GM10266 (cell line): ENCODE data around the gene MUC6.

Experiments
- DNase-seq: peaks from one replicate; pipeline ENCODE4 v3.0.0; 2012; ENCODE audit errors: extremely low spot score
- TF ChIP-seq, protein P1 (sequence below): IDR thresholded peaks from 2 replicates; pipeline ENCODE4 v1.5.1; 2012; ENCODE audit warnings: mild to moderate bottlenecking, low read depth; ENCODE audit not compliant: control insufficient read depth, insufficient read depth; ENCODE audit errors: missing control alignments

MUC6 gene

DNA sequence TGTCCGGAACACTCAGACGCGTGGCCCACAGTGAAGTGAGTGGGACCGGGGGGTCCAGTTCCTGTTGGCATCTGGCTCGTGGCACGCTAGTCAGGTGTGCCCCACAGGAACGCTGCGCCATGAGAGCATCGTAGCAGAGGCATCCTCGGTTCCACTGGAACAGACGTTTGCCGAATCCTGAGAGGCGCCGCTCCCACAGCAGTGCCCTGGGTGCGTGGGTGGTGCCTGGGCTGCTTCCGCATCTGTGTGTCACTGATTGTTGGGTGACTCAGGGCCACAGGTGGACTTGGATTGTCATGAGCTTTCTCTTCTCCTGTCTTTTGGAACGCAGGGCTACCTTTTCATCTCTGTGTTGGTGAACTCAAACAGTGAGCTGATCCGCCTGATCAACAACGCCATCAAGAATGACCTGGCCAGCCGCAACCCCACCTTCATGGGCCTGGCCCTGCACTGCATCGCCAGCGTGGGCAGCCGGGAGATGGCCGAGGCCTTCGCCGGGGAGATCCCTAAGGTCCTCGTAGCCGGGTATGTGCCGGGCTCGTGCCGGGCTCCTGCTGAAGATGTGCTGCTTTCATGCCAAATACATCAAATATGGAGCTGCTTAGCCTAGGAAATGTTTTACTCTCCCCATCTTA, 64.7 kb downstream of the MUC6 start:
- TF ChIP-seq, protein P1, sequence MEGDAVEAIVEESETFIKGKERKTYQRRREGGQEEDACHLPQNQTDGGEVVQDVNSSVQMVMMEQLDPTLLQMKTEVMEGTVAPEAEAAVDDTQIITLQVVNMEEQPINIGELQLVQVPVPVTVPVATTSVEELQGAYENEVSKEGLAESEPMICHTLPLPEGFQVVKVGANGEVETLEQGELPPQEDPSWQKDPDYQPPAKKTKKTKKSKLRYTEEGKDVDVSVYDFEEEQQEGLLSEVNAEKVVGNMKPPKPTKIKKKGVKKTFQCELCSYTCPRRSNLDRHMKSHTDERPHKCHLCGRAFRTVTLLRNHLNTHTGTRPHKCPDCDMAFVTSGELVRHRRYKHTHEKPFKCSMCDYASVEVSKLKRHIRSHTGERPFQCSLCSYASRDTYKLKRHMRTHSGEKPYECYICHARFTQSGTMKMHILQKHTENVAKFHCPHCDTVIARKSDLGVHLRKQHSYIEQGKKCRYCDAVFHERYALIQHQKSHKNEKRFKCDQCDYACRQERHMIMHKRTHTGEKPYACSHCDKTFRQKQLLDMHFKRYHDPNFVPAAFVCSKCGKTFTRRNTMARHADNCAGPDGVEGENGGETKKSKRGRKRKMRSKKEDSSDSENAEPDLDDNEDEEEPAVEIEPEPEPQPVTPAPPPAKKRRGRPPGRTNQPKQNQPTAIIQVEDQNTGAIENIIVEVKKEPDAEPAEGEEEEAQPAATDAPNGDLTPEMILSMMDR, result no peak
- no peak for DNase-seq

DNA sequence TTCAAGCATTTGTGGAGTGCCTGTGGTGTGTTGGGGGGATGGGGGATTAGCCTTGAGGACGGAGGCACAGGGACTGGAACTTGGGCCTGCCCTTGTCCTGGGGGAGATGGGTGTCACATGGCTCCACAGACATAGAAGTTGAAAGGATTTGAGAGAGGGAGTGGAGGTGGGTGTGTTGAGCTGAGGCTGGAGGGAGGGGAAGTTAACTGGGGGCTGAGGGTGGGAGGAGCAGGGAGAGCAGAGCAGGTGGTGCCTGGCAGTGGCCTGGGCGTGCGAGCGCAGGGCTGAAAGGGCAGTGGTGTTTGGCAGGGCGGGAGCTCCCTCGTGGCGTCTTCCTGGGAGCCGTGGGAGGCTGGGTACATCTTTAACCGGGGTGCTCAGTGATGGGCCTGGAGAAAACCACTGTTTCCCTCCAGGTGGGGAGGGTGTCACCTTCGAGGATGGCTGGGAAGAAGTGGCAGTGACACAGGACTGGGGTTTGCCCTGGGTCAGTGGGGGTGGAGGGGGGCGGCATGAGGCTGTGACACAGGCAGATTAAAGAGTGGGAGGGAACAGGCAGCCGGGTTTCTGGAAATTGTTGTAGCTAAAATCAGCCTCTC, 65.3 kb downstream of the MUC6 start:
- DNase-seq, result no peak
- TF ChIP-seq, protein P1, result no peak

DNA sequence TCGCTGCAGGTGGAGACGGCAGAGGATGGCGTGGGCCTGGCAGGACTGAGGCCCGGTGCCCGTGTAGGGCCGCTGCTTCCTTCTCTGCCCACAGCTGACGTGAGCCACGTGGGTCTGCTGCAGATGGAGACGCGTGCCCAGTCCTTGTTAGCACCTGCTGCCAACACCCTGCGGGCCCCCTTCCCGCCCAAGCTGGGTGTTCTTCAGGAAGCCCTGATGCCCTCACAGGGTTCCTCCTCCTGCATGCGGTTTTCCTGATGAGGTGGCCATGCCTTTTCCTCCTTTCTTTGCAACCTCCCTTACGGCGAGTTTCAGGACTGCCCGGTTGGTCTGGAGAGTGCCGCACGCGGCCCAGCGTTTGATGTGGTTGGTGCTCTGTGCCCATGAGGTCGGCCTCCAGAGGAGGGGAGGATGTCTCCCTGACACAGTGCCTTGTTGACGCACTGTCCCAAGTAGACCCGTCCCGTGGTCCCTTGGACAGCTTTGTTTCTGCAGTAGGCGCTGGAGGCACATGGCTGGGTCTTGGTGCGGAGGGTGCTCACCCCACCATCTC, 66.1 kb downstream of the MUC6 start:
- no peak for DNase-seq
- TF ChIP-seq, protein P1, result no peak

DNA sequence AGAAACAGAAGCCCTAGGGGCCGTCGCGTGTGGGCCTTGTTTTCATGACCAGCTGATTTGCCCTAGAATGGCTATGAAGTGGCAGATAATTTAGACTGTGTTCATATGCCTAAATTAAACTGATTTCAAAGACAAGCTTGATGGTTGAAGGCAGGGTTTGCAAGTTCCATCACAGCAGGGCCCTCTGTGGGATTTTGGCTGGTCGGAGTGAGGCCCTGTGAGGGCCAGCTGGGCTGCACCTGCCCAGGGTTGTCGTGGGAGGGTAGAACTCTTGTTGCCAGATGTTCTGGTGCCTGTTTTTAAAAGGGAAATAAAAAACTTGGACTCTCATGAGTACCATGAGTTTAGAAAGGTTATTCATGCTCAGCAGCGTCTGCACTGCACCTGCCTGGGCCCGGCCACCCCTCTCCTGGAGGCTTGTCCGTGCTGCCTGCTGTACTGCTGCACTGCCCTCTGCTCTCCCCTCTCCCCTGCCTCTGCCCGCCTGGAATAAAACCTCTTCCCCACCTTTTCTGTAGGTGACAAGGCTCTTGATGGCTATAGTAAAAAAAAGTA, 66.8 kb downstream of the MUC6 start:
- DNase-seq, result no peak

DNA sequence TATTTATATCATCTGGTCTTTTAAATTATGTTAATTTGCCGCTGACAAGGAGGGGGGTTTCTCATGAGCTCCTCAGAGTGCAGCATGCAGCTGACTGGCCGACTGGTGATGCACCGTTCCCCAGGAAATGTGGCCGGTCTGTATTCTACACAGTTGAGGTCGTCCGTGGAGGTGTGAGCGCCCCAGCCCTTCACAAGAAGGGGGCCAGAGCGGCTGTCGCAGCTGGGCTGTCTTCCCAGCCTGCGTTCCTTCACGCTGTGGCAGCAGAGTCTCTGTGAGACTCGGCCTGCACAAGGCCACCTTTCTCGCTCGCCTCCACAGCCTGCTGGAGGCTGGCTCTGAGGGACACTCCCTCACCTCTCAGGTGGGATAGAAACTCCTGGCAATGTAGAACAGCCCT, 67.7 kb downstream of the MUC6 start:
- no peak for DNase-seq

More for the DNA sequence above, 66.8 kb downstream of the MUC6 start:
- TF ChIP-seq, protein P1, result no peak

DNA sequence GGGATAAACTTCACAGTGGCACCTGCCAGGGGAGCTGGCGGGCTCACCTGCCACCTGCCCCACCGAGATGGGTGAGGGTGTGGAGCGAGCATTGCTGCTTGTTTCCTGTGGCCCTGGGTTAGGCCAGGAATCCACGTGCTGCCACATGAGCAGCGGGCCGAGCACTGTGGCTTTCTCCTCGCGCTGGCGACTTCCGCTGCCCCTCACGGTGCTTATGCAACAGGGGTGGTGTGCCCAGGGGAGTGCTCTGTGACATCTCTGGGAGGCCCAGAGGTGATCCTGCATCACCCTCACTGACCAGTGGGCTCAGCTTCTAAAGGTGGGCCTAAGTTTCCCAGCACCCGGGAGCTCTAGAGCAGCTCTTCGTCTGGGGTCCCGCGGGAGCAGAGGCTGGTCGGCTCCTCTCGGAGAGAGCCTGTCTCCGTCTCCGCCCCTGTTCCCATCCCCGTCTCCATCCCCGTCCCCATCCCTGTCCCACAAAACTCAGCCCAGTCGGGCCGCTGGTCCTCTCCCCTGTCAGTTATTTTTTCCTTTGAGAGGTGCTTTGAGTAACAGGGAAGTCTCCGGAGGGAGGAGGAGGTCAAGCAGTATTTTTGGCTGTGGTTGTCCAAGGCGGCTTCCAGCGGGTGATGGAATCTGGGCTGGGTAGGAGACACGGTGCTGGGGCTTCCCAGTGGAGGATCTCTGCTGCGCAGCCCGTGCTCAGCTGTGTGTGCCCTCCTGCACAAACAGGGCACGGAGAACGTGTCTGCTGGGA, 68.3 kb downstream of the MUC6 start:
- no peak for DNase-seq
- TF ChIP-seq, protein P1, result no peak

More for the DNA sequence above, 67.7 kb downstream of the MUC6 start:
- TF ChIP-seq, protein P1, result no peak
